SIG-M5 treated with dmso at 0.1 percent for 504 hours (cell line): ENCODE data around the gene SLC8A3.

Experiments
- DNase-seq: peaks from one replicate; lab custom pipeline; 2025; ENCODE audit not compliant: unreplicated experiment; lab: John Stamatoyannopoulos, UW

Gene SLC8A3

DNA sequence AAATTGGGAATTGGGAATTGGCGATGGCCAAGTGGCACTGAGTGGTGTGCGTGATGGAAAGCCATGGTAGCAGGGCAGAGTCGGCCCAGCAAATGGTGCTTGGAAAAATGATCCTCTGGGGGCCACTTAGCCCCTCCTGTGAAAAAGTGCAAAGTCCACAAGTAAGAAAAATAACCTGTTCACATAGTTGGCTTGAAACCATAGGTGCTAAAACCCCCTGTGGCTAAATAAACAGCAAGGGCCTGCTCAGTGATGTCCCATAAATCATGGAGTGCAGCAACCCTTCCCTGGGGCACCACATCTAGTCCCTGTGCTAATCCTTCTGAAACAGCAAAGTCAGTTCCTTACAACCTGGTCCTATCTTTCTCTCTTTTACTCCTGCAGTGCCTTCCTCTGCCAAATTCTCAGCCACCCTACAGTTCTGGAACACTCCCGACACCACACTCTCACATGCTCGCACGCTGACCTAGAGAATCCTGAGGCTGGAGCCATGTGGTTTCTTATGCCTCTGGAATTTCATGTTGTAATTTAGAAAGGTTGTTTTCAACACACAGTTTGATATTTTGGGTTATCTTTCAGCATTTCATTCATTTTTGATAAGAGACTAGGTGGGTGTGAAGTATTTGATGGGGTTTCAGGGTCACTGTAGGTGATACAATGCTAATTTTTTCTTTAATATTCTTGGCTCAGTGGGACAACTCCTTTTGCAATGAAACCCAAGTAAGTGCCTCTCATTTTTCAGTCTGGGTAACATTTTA is 186.0 kb downstream of the SLC8A3 start:
- DNase-seq: no peak

DNA sequence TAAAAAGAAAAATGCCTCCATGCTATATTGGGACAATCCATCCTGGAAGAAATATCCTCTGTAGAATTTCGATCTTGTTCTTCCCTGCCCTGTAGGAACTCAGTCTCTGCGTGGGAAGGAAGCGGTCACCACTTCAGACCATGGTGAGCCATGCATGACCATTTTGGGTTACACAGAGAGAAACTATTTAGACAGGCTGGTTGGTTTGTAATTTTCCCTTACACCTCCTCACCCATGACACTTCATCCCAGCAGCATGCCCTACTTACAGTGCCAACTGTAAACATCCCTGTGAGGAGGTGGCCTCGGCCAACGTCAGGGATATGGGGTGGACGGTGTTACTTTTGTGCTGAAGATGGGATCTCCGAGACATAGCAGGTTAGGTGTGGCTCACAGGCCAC is 188.2 kb downstream of the SLC8A3 start:
- DNase-seq: no peak

DNA sequence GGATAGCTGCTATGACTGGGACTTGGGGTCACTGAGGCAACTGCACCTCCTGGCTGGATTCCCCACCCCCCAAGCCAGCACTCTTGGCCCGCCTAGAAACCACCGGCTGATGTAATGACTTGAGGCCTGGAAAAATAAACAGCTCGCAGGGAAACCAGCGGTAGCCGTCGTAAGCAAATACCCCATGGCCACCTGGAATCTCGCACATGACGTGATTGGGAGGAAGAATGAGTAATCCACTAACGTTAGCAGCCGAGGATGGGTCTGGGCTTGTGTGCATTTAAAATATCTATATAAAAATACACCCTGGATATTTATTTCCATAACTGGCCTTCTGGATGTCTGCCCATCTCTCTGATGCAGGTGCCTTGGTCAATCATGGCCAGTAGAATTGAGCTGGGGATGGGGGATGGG is 189.5 kb downstream of the SLC8A3 start:
- peak; percentile 56 for DNase-seq

DNA sequence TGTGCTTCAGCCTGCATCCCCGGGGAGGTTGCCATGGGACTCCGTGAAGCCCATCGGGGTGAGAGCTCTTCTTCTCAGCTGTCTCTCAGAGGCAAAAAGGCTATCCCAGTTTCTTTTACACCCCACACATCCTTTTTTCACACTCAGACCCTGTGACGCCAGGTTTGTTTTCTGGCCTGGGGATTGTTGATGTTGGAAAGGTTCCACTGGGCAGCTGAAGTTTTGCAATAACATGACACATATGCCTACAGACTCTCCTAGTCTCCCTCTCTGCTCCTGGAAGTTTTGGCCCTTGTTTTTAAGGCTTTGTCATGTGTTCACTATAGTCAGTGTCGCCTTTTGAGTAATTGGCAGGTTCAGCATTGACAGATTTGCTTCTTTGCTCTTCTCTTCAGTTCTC is 190.9 kb downstream of the SLC8A3 start:
- no peak for DNase-seq

DNA sequence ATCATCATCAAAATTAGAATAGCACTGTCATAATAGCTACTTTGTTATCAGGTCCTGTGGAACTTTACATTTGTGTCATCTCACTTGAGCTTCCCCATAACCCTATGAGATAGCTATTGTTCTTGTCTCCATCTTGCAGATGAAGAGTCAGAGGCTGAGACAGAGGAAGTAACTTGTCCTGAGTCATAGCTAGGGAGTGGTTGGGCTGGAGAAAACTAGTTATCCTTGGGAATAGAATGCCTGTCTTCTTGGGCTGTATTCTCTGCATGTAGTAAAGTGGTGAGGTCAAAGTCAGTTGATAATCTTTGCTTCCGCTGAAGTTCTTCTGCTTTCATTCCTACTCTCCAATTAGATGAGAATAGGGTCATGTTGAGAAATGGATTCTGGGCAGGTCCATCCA is 192.5 kb downstream of the SLC8A3 start:
- DNase-seq: no peak
